HG03439 (cell line): ENCODE results near the gene SRCAP.

Experiments
- ATAC-seq: cut with Tn5 transposase; IDR thresholded peaks from one replicate; pipeline ENCODE4 v1.9.1; 2021; ENCODE audit warnings: mild to moderate bottlenecking, moderate library complexity; ENCODE audit not compliant: unreplicated experiment

The SRCAP gene

DNA sequence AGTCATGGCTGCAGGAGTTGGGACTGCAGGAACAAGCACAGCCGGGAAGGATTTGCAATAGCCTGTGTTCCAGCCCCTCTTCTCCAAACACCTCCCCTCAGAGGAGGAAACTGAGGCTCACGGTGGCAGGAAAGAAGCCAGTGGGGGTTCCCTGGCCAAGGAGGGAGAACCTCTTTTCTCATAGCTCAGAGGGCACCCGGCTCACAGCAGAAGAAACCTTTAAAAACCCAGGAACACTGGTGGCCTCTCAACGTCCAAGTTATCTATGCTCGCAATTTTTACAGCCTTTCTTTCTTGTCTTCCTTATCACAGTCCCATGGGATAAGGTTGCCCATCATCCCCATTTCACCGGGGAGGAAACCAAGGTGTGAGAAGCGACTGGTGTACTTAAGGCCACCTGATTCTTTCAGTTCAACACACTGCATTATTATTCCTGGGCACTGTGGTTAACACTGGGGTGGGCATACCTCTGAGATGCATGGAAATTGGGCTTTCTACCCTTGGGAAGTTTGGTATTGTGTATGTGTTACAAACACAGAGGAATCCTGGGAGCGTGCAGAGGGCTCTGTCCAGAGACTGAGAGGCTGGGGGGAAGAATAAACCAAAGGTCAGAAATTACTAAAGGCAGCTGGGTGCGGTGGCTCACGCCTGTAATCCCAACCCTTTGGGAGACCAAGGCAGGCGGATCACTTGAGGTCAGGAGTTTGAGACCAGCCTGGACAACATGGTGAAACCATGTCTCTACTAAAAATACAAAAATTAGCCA lies 88.8 kb downstream of the SRCAP start:
- ATAC-seq = no peak
